Activated CD4-positive, alpha-beta T cell treated with anti-CD3 and anti-CD28 coated beads, Interleukin-2, amount 10 ng/mL, durations not matched to agents 24 days and 14 days (primary cell): ENCODE results near the gene UGT2B28. TPM values are rescaled to one million over a fixed set of nuclear protein-coding genes. Genes with fewer than 3 reads are reported as not detected.
"Not testable (repeated sequence)": the region's sequence is repeated elsewhere in the genome, so short reads cannot be mapped to it uniquely, and the experiment has no call there.

Source experiments
- DNase-seq: peaks from one replicate; pipeline ENCODE4 v3.0.0; 2022
- H3K27ac Mint-ChIP-seq: one replicate; pipeline ENCODE4 v1.8.0; 2022; ENCODE audit warnings: mild to moderate bottlenecking, mixed read lengths
- H3K27me3 Mint-ChIP-seq: one replicate; pipeline ENCODE4 v1.8.0; 2022; ENCODE audit warnings: mixed read lengths
- H3K36me3 Mint-ChIP-seq: one replicate; pipeline ENCODE4 v1.8.0; 2022; ENCODE audit warnings: low read depth, mild to moderate bottlenecking, mixed read lengths
- H3K4me1 Mint-ChIP-seq: one replicate; pipeline ENCODE4 v1.8.0; 2021; ENCODE audit warnings: mixed read lengths
- H3K4me3 Mint-ChIP-seq: one replicate; pipeline ENCODE4 v1.8.0; 2022; ENCODE audit warnings: mild to moderate bottlenecking, moderate library complexity, mixed read lengths
- H3K9me3 Mint-ChIP-seq: one replicate; pipeline ENCODE4 v1.8.0; 2021; ENCODE audit warnings: mixed read lengths
- intact Hi-C: fragments of 100-400 bp; cut with micrococcal nuclease; formaldehyde crosslinking; loops from one replicate; pipeline ENCODE4 v1.15.1; 2023
- total RNA-seq: library from RNA; stranded (reverse); gene quantifications from 2 replicates; pipeline ENCODE4 v1.2.3, GENCODE V29; 2022

Gene UGT2B28
- total RNA-seq, result not detected in 2 replicates

DNA sequence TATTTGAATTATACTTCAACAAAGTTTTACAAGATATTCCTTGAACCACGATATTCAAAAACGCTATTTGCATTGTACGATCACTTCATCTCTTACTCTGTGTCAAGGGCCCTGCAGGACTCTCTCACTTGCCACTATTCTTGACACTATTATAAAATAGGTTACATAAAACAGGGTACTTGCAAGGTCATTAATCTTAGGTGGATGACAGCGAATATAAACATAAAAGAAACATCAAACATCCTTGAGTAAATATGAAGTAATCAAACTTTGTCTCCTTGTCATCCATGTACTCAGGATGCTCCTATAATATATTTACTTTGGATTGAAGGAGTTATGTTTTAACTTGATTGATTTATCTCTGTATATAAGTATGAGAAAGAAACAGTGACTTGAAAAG is at the start of gene UGT2B28:
Gene UGT2B28, plus strand, starts transcription at position 395 of the 400 bp plus-strand sequence. CDS start 26 bp downstream, outside the sequence.
- DNase-seq, H3K27ac Mint-ChIP-seq, H3K27me3 Mint-ChIP-seq, intact Hi-C loops, H3K36me3 Mint-ChIP-seq, H3K4me1 Mint-ChIP-seq, H3K4me3 Mint-ChIP-seq, H3K9me3 Mint-ChIP-seq: not testable (repeated sequence)

GRCh38 chr4:69239092-69239491 is 41.2 kb upstream of the UGT2B28 start:
- Mint-ChIP-seq H3K27me3 (no peaks in the 10 kb centered on the region), H3K9me3 (no peaks in the 10 kb centered on the region), H3K4me3 (no peak overlapping the region), H3K4me1 (no peaks in the 10 kb centered on the region), H3K36me3 (no peaks in the 10 kb centered on the region), H3K27ac (no peak overlapping the region)
- intact Hi-C loops, result no loop called here
- DNase-seq, result no peak

DNA sequence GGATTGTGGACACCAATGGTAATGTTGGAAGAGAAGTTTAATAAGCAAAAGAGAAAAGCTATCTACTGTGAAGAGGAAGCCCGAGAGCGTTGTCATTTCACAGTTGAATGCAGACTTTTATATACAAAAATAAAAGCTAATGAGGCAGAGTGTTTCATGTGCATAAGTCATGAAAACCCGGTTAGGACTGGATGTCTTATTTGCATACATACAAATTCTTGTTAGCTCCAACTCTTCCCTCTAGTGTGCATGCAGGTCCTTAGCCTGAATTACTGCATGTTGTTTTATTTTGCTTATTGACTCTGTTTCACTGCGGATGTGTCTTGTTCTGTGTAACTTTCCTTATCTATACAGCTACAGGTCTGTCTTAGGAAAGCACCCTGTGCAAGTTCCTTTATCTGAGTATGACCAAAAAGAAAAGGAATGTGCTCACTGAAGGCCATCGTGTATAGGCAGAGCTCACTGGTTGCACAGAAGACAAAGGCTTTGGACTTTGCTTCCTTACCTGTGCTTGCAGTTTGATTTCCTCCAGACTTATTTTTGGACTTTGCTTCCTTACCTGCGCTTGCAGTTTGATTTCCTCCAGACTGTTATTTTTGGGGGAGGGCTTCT is 40.6 kb upstream of the UGT2B28 start:
- no peak for DNase-seq
- H3K36me3 Mint-ChIP-seq, result no peaks in the 10 kb centered on the region
- H3K4me1 Mint-ChIP-seq, result no peaks in the 10 kb centered on the region
- no peak overlapping the region for H3K27ac Mint-ChIP-seq
- H3K27me3 Mint-ChIP-seq, result no peaks in the 10 kb centered on the region
- no peak overlapping the region for H3K4me3 Mint-ChIP-seq
- no peaks in the 10 kb centered on the region for H3K9me3 Mint-ChIP-seq
- intact Hi-C loops, result no loop called here

- H3K4me1 Mint-ChIP-seq, intact Hi-C loops, H3K27me3 Mint-ChIP-seq, H3K4me3 Mint-ChIP-seq, H3K27ac Mint-ChIP-seq, DNase-seq, H3K36me3 Mint-ChIP-seq, H3K9me3 Mint-ChIP-seq: not testable (repeated sequence)
These were observed 39.5 kb upstream of the UGT2B28 start for GRCh38 chr4:69240787-69241186.

DNA sequence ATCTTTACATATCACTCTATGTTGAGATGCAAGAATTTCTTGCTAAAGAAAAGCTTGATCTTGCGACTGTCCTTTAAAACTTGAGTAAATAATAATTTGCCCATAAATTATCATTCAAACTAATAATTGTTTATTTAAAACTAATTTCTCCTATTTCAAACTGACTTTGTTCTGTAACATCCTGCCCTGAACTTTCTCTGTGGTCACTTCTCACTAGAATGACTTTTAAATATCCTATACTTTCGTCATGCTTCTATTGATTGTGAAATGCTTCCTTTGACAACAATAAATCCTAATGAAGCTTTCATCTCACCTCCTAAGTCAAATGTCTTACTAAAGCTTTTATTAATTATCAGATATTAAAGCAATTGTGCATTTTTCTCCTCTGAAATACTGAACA is 38.5 kb upstream of the UGT2B28 start:
- H3K9me3 Mint-ChIP-seq, DNase-seq, H3K4me3 Mint-ChIP-seq, H3K27me3 Mint-ChIP-seq, H3K27ac Mint-ChIP-seq, H3K4me1 Mint-ChIP-seq, intact Hi-C loops, H3K36me3 Mint-ChIP-seq: not testable (repeated sequence)

GRCh38 chr4:69242562-69243240 is 37.6 kb upstream of the UGT2B28 start:
- H3K4me1 Mint-ChIP-seq, intact Hi-C loops, H3K9me3 Mint-ChIP-seq, H3K27ac Mint-ChIP-seq, H3K4me3 Mint-ChIP-seq, DNase-seq, H3K27me3 Mint-ChIP-seq, H3K36me3 Mint-ChIP-seq: not testable (repeated sequence)

DNA sequence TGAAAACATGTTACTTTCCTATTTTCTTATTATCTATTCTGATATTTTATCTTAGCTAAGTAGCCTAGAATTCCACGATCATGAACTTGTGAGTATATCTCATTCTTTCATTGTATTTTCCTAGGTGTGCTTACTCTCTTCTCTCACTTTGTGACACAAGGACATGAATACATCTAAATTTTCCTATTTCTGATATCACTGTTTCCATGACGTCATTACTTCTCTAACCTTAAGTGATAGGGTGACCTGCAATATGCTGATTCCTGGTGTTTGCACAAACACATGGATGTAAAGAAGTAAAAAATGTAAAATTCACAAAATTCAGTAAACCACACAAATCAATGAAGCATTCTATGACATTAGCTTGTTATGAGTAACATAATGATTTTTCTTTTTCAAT is 29.4 kb upstream of the UGT2B28 start:
- H3K27me3 Mint-ChIP-seq, H3K9me3 Mint-ChIP-seq, H3K4me3 Mint-ChIP-seq, intact Hi-C loops, H3K4me1 Mint-ChIP-seq, DNase-seq, H3K36me3 Mint-ChIP-seq, H3K27ac Mint-ChIP-seq: not testable (repeated sequence)

- H3K27ac Mint-ChIP-seq, H3K4me3 Mint-ChIP-seq, H3K9me3 Mint-ChIP-seq, H3K36me3 Mint-ChIP-seq, H3K4me1 Mint-ChIP-seq, intact Hi-C loops, H3K27me3 Mint-ChIP-seq, DNase-seq: not testable (repeated sequence)
These were observed 27.0 kb upstream of the UGT2B28 start for GRCh38 chr4:69253147-69253772.

DNA sequence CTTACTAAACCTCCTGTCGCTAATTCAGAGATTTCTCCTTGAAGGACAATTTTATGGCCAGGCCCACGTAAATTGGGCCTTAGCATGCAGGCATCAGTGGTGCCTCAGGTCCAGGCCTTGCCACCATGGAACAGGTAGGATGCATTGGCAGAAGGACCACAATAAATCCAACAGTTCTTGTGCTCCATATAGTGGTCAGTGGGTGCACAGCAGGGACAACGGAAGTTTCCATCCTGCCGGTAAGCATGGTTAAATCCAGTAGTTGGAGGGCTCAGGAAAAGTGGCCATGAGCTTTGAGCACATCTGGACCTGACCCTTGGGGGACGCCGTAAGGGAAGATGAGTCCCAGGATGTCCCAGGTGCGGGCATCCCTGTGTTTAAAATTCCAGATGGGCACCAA is 11.7 kb upstream of the UGT2B28 start:
- H3K4me3 Mint-ChIP-seq, H3K27me3 Mint-ChIP-seq, intact Hi-C loops, H3K4me1 Mint-ChIP-seq, H3K27ac Mint-ChIP-seq, H3K36me3 Mint-ChIP-seq, H3K9me3 Mint-ChIP-seq: not testable (repeated sequence)
- DNase-seq, result peak; percentile 24

- H3K9me3 Mint-ChIP-seq, intact Hi-C loops, H3K36me3 Mint-ChIP-seq, H3K27me3 Mint-ChIP-seq, H3K4me1 Mint-ChIP-seq, H3K4me3 Mint-ChIP-seq, DNase-seq, H3K27ac Mint-ChIP-seq: not testable (repeated sequence)
These were observed 16.1 kb downstream of the UGT2B28 start for GRCh38 chr4:69296356-69296755.

DNA sequence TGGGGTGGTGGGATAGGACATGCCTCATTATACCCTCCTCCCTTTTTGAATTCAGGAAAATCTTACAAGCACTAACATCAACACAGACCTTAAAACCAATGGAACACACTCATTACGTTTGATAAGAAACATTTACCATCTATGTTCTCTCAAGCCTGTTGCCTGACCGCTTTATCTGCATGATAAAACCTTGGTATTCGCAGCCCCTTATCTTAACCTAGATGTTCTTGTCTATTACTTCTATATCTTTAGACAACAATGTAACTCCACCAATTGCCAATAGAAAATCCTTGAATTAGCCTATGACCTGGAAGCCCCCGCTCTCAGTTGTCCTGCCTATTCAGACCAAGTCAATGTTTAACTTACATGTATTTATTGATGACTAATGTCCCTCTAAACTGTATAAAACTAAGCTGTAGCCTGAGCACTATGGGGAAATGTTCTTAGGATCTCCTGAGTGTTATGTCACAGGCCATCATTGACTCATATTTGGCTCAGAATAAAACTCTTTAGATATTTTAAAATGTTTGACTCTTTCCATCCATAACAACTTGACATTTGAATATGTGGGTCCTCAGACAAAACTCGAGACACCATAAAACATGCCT is 28.3 kb downstream of the UGT2B28 start:
- H3K27me3 Mint-ChIP-seq, H3K27ac Mint-ChIP-seq, DNase-seq, H3K36me3 Mint-ChIP-seq, H3K4me3 Mint-ChIP-seq, H3K9me3 Mint-ChIP-seq, intact Hi-C loops, H3K4me1 Mint-ChIP-seq: not testable (repeated sequence)

- H3K36me3 Mint-ChIP-seq, H3K9me3 Mint-ChIP-seq, H3K27me3 Mint-ChIP-seq, DNase-seq, H3K4me3 Mint-ChIP-seq, H3K27ac Mint-ChIP-seq, intact Hi-C loops, H3K4me1 Mint-ChIP-seq: not testable (repeated sequence)
These were observed 29.3 kb downstream of the UGT2B28 start for GRCh38 chr4:69309549-69310076.

DNA sequence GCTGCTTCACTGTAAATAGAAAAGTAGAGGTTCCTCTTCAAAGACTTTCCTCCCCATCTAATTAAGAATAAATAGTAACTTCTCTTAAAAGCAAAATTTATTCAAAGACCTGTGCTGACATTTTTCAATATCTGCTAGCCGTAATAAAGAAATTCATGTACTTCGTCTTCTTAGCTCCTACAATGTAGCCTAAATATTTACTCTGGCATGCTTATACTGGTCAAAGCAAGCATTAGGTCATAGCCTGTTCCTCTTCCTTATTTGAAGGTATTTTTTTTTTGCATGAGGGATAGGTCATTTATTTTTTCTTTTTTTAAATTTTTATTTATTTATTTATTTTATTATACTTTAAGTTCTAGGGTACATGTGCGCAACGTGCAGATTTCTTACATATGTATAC is 30.0 kb downstream of the UGT2B28 start:
- H3K36me3 Mint-ChIP-seq, H3K27me3 Mint-ChIP-seq, intact Hi-C loops, H3K4me3 Mint-ChIP-seq, H3K27ac Mint-ChIP-seq, H3K4me1 Mint-ChIP-seq, DNase-seq, H3K9me3 Mint-ChIP-seq: not testable (repeated sequence)

DNA sequence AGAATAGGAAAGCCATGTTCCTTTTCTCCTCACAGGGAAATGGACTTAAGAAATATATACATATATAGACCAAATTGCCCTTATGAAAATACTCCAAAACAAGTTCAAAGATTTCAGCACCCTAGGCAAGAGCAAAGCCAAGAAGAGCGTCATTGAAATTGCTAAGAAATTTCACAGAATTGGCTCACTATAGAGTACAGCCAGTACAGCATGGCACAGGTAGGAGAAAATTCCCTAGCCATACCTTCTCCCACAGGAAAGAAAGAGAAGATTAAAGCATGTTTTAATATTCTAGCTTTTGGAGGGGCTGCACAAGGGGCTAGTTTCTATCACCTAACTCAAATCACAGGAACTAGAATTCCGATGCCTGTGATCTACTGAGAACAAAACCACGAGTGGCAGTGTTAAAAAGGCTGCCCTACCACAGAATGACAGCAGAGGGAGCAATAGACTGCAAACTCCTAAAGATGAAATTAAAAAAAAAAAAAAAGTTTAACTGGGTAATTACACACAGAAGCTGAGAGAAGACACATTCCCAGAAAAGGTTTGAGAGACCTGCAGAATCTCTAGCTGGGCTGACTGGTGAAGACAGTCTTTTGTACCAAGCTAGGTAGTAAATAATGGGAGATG is 37.5 kb downstream of the UGT2B28 start:
- not testable (repeated sequence) for H3K27me3 Mint-ChIP-seq, H3K9me3 Mint-ChIP-seq, H3K4me1 Mint-ChIP-seq, H3K36me3 Mint-ChIP-seq, H3K4me3 Mint-ChIP-seq, H3K27ac Mint-ChIP-seq
- intact Hi-C loops, result loop anchor here (5.0 kb wide), 1 partner anchor 1240 kb away; no protein-coding TSS in a partner anchor
- DNase-seq, result peak; percentile 75
